HG03469 (cell line): ENCODE data around the gene NOM1.

Experiments used
- ATAC-seq: cut with Tn5 transposase; IDR thresholded peaks from one replicate; pipeline ENCODE4 v1.9.1; 2021; ENCODE audit warnings: mild to moderate bottlenecking, moderate library complexity, moderate number of reproducible peaks; ENCODE audit not compliant: unreplicated experiment

Gene NOM1

DNA sequence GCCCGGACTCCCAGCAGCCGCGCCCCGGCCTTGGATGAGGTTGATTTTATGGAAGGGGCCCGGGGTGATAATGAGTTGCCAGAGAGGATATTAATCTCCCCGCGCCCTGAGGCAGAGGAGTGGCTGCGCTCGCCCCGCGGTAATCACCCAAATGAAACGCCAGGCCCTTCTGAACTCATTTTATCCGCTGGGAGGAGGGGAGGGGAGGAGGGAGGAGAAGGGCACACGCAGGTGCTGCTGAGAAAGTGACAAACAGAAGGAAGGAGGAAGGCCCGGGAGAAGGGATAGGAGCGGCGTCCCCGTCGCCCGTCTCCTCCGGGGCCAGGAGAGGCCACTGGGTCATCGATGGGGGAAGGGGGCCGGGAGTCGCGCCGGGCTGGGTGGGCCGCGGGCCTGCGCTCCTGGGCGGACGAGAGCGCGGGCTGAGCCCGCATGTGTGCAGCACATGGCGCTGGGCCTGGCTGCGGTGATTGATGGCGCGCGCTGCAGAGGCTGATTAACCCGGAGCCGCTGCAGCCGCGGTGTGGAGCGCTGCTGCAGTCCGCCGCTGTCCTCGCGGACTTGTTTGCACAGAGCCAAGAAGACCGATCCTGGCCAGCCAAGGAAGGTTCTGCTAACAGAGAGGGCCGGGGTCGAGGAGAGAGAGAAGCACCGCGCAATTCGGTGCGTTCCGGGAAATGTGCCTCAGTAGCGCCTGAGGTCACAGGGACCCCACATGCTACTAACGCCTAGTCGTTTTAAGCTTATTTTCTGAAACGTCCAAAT lies 54.4 kb downstream of the NOM1 start:
- no peak for ATAC-seq

GRCh38 chr7:157004521-157005455 lies 55.3 kb downstream of the NOM1 start:
- no peak for ATAC-seq

- no peak for ATAC-seq
Measured at GRCh38 chr7:157005456-157006204, 56.1 kb downstream of the NOM1 start.

DNA sequence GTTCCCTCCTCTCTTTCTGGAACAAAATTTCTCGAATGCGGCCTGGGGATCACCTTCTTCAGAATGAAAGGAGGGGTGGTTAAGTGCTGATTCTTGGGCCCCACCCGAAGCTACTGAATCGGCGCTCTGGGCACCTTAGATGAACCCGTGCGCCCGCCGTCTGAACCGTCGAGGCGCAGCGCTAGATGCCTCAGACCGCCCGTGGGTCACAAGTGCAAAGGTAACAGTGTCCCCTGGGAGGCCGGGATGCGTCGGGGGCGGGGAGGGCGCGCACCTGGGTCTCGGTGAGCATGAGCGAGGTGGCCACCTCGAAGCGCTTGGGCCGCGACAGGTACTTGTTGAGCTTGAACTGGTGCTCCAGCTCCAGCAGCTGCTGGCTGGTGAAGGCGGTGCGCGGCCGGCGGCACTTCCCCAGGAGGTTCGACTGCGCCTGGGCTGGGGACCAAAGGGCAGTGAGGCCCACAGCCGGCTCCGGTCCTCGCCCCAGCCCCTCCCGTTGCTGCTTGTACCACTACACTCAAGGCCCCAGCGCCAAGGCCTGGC lies 56.8 kb downstream of the NOM1 start:
- ATAC-seq = no peak

- ATAC-seq = no peak
Measured at GRCh38 chr7:157006829-157007469, 57.4 kb downstream of the NOM1 start.

GRCh38 chr7:157007470-157008066 lies 58.1 kb downstream of the NOM1 start:
- ATAC-seq = no peak

GRCh38 chr7:157008206-157009169 lies 59.0 kb downstream of the NOM1 start:
- no peak for ATAC-seq

- ATAC-seq = peak; percentile 22
Measured at GRCh38 chr7:157009170-157009777, 59.8 kb downstream of the NOM1 start.

DNA sequence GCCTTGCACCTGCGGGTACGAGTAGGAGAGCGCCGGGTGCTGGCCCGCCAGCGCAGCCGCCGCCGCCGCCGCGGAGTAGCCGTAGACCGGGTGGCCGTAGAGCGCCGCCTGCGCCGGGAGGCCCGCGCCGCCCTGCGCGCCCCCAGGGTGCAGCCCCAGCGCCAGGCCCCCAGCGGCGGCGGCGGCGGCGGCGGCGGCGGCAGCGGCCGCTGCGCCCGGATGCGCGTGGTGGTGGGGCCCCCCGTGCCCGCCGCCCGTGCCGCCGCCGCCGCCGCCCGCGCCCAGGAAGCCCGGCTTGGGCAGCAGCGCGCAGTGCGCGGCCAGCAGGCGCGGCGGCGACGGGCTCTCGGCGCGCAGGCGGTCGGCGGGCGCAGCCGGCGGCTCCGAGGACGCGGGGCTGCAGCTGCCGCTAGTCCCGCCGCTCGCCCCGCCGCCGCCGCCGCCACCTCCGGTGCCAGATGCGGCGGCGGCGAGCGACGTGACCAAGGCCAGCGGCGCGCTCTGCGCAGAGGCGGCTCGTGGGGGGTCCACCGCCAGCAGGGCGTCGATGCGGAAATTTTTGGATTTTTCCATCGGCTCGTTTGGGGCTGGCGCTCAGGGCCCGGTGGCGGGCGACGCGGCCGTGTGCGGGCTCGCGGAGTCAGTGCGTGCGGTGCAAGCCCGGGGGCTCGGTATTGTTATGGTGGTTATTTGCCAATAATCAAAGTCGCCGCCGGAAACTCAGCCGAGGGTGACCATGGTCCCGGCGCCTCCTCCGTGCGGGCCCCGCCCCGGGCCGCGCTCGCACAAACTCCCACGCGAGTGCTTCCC lies 60.5 kb downstream of the NOM1 start:
- ATAC-seq = peak; percentile 23

DNA sequence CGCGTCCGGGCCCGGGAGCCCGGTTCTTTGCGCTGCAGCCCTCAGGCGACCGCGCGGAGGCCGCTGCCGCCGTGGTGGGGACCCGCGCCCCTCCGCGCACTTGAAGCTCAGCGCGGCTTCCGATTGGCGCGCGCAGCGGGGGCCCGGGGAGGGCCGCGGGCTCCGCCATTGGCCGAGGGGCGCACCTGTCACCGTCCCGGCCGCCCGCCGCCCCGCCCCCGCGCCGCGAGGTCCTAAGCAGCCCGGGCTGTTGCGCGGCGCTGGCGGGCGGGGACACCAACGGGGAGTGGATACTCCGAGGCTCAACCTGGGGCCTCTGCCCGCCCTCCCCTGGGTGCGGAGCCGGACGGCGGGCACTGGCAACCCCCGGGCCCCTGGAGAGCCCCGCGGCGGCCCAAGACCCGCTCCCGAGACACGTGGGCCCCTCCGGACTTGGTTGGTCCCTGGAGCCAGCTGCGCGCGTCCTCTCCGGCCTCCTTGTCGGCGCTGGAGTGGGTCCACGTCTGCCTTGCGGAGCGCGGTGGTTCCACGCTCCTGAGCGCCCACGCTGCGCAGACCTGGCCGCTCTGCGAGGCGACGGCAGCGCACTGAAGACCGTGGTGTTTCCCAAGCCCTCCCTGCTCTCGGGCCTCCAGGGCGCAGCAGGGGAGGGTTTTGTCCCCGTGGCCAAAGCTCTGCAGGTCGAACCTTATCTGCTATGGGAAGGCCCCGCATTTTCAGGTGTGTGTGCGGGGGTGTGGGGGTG lies 61.2 kb downstream of the NOM1 start, which contains the start of gene MNX1:
MNX1 (minus strand) TSS at position 76 of the 745 bp plus-strand sequence. CDS start 313 bp downstream, outside the sequence.
- peak; percentile 53 for ATAC-seq

- no peak for ATAC-seq
Measured at GRCh38 chr7:157011333-157012112, 62.0 kb downstream of the NOM1 start.

GRCh38 chr7:157012113-157012547 lies 62.6 kb downstream of the NOM1 start:
- ATAC-seq = no peak

DNA sequence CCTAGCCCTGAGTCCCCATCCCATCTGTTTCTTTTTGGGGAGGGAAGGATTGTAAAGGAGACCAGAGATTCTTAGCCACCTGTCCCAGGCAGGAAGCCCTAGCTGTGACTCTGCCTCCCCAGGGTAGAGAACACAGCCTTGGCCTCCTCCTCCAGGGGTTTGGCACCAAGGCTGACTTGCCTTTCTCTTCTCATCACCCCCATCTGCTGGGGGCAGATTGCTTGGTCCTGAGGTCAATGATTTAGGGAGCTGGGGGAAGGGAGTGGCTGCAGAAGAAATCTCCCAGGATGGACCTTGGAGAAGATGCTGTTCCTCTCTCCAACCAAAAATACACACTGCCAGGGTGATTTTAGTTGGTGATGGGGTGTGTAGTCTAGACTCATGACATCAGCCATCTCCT lies 63.6 kb downstream of the NOM1 start:
- no peak for ATAC-seq

DNA sequence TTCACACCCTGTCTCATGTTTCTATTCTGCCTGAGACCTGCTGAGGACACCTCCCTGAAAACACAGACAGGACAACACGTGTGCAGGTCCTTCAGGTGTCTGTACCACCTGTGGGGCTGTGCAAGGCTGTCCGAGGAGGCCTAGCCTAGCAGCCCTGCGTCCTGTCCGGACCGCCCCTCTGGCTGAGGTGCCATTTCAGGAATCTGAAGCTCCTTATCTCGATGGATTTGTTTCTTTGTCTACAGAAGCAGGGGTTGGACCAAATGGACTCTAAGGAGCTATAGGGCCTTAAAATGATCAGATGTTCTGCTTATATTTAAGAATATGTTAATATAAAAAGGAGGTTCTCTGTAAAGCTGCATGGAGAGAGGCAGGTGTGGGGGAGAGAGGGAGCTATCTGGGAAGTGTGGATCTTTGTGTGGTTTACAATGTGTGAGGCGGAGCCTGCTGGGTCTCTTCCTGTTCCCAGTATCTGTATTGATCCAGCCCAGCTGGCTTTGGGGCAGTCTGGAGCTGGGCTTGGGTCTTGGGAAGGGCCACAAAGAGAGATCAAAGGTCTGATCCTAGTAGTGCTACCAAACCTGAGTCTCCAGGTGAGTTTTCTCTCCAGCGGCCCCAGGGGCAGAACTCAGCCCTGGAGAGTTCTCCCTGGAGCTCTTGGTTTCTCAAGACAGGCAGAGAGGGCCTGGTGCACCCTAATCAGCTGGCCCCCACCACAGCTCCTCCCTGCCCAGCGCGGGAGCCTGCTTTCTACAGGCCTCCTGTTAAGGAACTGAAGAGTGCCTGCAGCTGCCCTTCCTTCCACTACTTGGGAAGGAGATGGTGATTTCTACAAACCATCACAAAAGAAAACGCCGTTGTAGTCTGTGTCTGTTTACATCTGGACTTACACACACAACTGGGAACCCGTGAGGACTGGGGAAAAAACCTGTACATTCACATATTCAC lies 64.4 kb downstream of the NOM1 start:
- no peak for ATAC-seq
